ENCODE measurements around the gene MFSD12.

Gene MFSD12

DNA sequence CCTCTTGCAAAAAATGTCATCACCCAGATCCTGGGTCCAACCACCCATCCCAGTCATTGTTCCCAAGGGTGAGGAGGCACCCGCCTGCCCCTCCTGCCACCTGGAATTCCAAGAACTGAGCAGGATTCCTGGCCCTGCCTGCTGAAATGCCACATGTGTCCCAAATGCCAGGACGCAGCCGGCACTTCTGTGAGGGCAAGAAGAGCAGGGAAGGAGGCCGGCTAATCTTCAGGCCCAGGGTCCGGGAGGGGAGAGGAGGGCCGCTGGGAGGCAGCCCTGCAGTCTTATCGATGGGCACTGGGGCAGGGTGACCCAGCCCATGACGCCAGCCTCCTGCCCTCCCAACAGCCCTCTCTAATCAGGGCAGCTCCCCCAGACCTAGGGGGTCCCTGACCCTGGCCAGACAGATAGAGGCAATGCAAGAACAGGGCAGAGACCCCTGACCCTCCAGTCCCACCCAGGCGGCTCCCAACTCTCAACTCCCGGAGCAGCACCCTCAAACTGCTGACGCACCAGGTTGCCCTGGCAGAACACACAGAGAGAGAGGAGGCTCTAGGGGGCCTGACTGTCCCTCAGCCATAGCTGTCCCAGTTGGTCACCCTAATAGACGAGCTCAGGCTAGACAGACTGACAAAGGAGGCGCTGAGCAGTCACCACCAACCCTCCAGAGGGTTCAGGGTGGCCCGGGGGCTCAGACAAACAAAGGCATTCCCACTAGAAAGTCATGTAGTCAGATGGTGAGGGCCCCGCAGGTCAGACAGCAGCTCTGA, 1.5 kb downstream of the MFSD12 start:
- DNase-seq (ENCODE audit: low spot score), result no peak

DNA sequence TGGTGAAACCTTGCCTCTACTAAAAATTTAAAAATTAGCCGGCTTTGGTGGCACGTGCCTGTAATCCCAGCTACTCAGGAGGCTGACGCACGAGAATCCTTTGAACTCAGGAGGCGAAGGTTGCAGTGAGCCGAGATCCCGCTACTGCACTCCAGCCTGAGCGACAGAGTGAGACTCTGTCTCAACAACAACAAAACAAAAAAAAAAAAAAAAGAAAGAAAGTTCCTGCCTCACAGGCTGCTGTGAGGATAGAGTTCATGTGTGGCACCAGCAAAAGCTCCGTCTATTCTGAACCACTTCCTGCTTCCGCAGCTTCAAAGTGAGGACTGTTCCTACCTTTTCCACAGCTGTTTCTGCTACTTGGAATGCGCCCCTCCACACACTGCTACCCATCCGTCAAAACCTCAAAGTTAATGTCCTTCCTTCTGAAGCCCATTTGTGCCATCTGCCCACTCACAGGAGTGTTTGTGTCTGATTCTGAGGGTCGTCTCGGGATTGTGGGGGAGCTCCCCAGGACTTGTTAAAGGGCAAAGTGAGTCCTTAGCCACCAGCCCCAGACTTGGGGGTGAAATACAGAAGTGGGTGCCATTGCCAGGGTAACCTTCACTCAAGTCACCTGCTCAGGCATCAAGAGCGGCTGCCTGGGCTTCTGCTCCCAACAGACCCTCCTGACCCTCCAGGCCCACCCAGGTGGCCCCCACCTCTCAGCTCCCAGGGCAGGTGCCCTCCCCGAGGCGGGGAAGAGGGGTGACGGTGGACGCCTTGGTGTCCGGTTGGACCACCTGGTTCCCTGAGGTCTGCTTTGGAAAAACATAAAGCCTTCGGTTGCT, 2.9 kb downstream of the MFSD12 start:
- no peak for DNase-seq (ENCODE audit: low spot score)

DNA sequence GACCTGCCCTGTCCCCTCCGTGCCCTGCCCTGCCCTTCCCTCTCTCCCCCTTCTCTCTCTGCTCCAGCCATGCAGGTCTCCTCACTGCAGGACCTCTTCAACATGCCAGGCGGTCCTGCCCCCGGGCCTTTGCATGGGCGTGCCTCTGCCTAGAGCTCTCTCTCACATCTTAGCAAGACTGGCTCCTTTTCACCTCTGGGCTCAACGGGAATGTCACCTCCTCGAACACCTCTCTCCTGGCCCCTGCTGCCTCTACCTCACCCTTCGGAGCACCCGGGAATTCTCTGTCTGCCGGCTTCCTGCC, 5.6 kb downstream of the MFSD12 start:
- DNase-seq (ENCODE audit: low spot score), result no peak

DNA sequence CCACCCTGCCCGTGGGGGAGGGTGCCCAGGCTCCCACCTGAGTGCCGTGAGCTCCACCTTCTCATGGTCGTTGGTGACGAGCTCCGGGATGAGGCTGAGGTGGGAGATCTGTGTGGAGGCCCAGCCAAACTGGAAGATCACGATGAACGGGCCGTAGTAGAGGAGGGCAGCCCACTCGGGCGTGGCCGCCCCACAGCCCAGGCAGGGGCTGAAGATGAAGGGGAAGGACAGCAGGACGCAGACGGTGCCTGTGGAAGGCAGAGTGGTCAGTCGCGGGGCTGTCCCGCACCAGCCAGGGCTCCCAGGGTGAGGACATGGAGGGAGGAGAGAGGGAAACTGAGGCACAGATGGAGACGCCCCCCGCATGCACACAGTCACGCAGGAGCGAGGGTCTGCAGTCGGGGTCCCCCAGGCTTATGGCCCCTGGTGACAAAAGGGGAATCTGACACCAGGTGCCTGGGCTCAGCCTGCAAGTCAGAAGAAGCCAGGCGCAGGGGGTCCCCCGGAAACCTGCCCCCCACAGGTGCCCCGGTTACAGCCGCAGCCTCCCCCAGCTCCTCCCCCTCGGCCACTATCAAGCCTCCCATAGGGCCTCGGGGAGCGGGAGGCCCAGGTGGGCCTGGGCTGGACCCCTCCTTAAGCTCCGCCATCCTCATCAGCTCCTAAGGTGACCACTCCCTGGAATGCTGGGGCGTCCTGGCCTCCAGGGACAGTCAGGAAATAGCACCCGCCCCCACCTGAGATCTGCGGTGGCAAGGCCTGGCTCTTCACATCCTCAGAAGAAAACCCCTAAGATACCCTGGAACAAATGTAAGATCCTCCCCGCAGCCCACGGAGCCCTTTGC, 6.2 kb downstream of the MFSD12 start:
- no peak for DNase-seq (ENCODE audit: low spot score)

DNA sequence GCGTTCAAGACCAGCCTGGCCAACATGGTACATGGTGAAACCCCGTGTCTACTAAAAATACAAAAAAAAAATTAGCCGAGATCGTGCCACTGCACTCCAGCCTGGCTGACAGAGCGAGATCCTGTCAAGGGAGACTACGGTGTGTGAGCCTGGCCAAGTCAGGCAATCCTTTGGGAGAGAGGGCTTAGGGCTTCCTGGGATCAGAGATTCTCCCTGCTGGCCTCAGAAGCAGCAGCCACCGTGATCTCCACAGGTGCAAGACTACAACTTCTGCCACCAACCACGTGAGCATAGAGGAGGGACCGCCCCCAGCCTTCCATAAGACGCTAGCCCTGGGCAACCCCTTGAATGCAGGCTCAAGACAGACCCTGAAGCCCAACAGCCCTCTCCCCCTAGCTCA, 7.6 kb downstream of the MFSD12 start:
- DNase-seq (ENCODE audit: low spot score), result no peak

DNA sequence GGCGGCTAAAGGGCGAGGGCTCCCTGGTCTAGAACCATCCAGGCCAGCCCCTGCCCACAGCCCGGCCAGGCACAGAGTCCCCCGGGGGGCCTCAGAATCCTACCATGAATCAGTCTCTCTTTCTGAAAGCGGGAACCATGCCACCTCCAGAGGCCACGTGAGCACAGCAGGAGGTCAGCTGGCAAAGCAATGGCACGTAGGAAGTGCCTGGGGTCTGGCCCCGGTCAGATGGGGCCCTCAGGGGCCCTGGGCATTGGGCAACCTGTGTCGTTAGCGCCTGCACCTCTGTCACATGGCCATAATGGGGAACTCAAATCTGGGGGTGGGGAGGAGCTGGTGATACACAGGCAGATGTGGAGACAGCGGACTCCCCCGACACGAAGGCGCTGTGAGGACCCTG, 8.8 kb downstream of the MFSD12 start:
- no peak for DNase-seq (ENCODE audit: low spot score)

DNA sequence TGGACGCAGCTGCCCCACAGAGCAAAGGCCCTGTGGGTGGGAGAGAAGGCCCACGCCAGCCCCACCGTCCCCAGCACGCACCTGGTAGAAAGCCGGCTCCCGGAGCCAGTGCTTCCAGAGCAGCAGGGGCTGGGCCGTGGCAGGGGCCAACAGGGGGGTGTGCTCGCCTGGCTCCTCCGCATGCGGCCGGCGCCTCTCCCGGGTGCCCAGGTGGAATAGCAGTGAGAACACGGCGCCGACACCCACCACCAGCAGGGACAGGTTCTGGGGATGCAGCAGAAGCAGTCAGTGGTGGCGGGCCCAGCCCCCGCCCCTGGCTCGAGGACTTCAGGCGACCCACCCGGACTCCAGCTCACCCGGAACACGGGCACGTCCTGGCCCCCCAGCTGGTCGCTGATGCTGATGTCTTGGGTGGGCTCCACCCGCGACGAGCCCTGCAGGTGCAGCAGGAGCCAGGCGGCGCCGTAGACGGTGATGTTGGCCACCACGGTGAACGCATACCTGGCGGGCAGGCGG, 9.6 kb downstream of the MFSD12 start:
- DNase-seq (ENCODE audit: low spot score), result no peak

DNA sequence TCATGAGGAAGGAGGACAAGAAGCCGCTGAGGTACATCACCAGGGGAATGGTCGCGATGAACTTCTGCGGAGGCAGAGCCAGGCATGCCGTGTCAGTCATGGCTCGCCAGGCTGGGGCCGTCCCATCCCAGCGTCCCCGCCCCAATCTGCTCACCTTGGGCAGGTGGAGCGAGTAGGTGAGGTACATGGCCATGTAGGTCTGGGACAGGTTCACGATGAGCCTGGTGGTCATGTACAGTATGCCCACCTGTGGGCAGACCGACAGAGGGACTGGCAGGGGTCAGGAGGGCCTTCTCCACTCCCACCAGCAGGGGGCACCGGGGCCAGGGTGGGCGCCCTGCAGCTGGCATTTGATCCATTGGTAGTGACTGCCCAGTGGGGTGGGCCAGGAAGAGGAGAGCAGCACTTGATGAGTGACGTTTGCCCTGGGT, 10.1 kb downstream of the MFSD12 start:
- DNase-seq (ENCODE audit: low spot score), result no peak

DNA sequence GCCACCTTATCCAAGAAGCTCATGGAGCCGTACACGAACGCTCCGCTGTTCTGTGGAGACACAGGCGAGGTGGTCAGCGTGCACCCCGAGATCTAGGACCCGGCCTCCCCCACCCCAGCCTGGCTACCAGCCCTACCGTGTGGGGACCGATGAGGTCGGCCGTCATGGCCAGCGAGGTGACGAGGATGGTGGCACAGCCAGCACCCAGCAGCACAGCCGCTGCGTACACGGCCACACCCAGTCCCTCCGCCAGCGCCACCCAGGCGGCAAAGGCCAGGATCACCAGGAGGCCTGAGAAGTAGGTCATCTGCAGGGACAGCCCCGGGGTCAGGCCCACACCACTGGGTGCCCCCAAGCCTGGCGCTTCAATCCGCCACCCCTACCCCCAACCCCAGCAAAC, 11.3 kb downstream of the MFSD12 start:
- no peak for DNase-seq (ENCODE audit: low spot score)

DNA sequence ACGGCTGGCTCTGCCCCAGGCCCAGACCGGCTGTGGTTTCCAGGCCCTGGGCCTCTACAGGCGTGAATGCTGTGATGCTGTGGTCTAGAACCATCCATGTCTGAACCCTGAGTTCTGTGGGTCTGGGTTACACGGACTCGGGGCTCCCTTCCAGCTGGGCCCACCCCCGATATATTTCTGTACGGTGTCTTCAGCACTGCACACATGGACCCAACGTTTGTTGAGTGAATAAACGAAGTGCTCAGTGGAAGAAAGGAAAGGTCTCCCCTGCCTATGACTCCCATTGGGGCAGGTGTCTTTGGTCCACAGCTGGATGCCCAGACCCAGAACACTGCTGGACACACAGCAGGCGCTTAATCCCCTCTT, 11.7 kb downstream of the MFSD12 start:
- DNase-seq (ENCODE audit: low spot score), result no peak

DNA sequence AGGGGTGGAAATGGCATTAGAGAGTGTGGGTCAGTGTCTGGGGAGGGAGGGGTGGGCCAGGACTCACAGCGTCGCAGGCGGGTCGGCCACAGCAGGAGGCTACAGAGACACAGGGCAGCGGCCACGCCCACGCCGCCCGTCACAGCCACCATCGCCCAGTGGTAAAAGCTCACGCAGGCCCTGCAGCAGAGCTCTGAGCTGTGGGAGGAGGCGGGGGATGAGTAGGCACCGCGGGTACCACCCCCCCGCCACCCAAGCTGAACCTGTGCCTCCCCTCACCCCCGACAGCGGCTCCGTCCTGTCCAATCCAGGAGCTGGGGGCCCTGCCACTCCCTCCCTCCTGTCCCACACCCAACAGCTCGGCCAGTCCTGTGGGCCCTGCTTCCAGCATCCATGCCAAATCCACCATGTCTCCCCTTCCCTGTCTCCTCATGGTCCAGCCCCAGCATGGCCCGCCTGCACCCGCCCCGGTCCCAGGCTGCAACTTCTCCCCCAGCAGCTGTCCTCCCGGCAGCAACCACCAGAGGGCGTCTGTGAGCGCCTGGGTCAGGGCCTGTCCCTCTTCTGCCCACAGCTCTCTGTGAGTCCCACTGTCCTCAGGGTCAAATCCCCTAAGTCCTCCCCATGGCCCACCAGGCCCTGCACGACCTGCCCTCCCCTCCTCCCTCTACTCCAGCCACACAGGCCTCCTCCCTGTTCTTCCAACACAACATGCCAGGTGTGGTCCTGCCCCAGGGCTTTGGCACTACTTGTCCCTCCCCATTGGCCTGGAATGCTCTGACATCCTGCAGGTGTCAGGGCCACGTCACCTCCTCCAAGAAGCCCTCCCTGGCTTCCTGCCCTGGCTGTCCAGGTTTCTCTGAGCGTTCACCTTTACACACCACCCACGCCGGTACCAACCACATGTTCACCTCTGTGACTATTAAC, 12.4 kb downstream of the MFSD12 start:
- peak; percentile 82 for DNase-seq (ENCODE audit: low spot score)

DNA sequence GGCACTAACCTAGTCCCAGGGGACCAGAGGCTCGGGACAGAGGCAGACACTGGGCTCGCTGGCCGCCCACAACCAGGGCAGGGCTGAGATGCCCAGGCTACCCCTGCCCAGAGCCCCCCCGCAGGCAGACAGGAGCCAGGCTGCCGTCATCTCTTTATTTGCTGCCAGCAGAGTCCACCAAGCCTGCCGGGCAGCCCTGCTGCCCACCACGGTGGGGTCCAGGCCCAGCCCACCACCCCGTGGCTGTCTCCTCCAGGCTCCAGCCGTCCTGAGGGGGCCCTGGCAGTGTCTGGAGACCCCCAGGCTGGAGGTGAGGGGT, 13.4 kb downstream of the MFSD12 start:
- no peak for DNase-seq (ENCODE audit: low spot score)

DNA sequence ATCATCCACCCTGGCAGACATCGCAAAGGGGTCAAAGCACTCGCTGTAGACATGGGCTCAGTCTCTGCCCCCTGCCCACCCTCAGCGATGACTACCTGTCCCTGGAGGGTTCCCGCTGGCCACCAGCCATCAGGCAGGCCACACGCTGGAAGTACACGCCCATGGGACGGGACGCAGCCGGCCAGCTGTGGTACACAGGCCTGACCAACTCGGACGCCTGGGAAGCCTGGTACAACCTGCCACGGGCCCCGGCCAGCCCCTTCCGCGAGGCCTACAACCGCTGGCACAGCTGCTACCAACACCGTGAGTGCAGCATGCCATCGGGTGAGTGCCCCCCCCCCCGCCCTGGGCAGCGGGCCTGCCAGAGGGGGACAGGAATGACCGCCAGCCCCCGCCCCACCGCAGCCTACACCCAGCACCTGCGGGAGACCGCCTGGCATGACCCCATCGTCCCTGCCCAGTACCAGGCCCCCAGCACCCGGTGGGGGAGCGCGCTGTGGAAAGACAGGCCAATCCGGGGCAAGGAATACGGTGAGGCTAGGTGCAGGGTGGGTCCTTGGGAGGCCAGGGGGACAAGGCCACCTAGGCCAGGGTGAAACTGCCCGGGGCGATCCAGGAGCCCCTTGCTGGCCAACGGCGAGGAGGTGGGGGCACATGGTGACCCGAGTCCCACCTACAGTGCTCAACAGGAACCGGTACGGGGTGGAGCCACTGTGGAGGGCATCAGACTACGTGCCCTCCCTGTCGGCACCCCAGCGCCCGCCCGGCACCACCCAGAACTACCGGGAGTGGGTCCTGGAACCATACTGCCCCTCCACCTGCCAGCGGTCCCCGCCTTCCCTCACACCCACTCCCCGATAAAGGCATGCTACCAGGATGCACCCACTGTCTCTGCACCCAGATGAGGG, 14.0 kb downstream of the MFSD12 start:
- peak; percentile 58 for DNase-seq (ENCODE audit: low spot score)

DNA sequence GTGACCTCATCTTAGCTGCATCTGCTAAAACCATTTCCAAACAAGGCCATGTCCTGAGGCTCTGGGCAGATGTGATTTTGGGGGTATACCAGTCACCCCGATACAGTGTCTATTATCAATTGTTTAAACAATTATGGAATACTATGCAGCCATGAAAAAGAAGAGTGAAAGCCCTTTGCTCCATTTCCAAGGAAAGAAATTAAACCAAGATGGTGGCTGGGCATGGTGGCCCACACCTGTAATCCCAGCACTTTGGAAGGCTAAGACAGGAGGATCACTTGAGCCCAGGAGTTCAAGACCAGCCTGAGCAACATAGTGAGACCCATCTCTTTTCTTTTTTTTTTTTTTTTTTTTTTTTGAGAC, 17.6 kb downstream of the MFSD12 start:
- DNase-seq (ENCODE audit: low spot score), result no peak

DNA sequence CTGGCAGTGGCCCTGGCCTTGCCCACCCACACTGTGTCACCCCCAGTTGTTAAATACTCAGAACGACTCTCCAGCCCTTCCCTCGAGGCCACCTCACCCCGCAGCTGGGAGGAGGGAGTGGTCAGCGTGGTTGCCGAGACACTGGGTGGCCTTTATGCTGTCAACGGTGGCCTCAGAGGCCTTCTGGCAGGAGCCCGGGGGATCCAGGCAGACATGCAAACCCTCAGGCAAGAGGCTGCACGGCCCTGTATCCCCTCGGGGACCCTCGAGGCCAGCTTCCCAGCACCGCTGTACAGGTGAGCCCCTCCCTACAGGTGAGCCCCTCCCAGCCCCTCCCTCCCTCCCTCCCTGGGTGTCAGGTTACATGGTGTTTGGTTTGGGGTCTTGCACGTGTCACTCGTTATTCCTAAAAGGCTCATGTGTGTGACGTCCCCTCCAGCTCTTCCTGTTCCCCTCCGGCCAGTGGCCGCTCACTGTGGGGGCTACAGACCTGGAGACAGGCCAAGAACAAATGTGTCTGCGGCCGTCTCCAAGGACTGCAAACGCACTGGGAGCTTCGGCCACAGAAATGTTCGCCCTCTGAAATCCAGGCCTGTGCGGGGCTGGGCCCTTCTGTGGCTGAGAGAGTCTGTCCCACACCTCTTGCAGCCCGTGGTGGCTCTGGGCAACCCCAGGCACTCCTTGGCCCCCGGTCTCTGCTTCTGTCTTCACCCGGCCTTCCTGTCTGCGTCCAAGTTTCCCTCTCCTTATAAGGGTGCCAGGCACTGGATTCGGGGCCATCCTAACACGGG, 18.2 kb downstream of the MFSD12 start, which contains the start of gene TEKTIP1:
Gene TEKTIP1 (plus strand): TSS at position 210 of the 791 bp plus-strand sequence. CDS start 4 bp downstream, at position 214.
- no peak for DNase-seq (ENCODE audit: low spot score)

DNA sequence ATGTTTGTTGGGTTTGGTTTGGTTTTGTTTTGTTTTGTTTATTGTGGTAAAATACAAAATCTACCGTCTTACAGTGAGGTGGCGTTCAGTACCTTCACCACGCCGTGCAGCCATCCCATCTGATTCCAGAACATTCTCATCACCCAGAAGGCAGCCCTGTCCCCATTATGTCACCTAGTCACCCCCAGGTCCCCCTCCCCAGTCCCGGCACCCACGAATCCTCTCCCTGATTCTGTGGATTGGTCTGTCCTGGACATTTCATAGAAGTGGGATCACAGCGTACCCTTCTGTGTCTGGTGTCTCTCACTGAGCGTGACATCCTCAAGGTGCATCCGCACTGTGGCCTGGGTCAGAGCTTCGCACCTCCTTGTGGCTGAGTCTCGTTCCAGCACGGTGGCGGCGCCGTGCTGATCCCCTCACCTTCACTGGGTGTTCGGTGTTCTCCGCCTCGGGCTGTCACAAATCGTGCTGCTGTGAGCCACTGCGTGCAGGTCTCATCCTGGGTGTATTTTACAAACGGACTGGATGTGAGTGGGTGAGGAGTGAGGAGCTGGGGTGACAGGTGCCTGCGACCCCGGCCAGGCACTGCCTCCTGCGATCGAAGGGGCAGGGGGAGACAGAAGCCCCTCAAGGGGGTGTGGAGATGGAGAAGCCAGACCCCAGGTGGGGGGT, 19.0 kb downstream of the MFSD12 start:
- DNase-seq (ENCODE audit: low spot score), result no peak

DNA sequence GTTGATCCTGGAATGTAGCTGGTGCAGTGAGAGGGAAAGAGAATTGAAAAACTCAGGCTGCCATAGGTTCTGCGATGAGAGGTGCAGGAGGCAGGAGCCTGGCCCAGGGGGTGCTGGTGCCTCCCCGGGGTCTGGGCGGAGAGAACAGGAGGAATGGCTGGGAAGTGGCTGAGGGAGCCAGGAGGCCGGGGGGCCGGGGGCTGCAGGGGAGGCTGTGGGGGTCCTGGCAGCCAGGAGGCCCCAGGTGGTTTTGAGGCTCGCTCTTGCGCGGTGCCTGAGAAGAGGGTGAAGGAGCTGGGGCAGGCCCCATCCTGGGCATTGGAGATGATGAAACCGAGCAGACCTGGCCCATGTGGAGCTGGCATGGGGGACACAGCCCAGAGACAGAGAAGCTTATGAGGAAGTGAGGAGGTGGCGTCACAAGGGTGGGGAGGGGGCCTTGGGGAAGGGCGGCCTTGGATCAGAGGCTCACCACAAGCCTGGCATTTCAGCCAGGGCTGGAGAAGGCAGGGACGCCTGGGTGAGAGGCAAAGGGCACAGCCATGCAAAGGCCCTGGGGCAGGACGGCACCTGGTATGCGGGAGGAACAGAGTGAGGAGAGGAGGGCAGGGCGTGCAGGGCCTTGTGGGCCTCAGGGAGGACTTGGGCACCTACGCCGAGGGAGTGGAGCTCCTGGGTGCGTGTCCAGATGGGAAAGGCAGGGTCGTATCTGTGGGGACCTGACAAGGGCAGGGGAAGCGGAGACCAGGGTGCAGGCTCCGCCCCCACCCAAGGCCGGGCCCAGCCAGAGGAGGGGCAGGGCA, 19.7 kb downstream of the MFSD12 start:
- no peak for DNase-seq (ENCODE audit: low spot score)

DNA sequence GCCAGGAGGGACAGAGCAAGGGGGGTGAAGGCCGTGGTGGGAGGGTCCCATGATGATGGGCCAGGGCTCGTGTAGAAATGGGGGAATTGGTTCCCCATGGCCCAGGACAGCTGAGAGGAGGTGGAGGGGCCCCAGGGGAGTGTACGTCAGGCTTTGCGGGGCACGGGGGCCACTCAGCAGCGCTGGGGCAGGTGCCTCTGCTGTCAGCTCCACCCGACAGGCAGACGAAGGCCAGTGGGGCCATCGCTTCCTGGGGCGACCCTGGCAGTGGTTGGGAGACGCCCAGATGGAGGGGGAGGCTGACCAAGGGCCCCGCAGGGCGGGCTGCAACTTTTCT, 20.3 kb downstream of the MFSD12 start:
- DNase-seq (ENCODE audit: low spot score), result no peak

All from putamen (tissue), 1 donor.